ENCODE results near the gene CDKL5. TPM values are rescaled to one million over a fixed set of nuclear protein-coding genes. Genes with fewer than 3 reads are reported as not detected.
A peak's percentile ranks its signal among the peaks of the same experiment; 100 is the strongest.

Gene CDKL5
- total RNA-seq, 3 donors from 2014 or later, result 0.83 to 1.4 (median 1.1) TPM

- no peaks in the 10 kb centered on the region for H3K4me1 Mint-ChIP-seq (ENCODE audit: low read depth)
- DNase-seq (no peak), ATAC-seq (no peak)
- H3K27me3 Mint-ChIP-seq (ENCODE audit: low read depth), result no peaks in the 10 kb centered on the region
- no peaks in the 10 kb centered on the region for H3K9me3 Mint-ChIP-seq
- no peak overlapping the region for H3K4me3 Mint-ChIP-seq
- no peaks in the 10 kb centered on the region for H3K36me3 Mint-ChIP-seq (ENCODE audit: insufficient read depth)
Observed at GRCh38 chrX:18661273-18661672, 235.9 kb downstream of the CDKL5 start.

DNA sequence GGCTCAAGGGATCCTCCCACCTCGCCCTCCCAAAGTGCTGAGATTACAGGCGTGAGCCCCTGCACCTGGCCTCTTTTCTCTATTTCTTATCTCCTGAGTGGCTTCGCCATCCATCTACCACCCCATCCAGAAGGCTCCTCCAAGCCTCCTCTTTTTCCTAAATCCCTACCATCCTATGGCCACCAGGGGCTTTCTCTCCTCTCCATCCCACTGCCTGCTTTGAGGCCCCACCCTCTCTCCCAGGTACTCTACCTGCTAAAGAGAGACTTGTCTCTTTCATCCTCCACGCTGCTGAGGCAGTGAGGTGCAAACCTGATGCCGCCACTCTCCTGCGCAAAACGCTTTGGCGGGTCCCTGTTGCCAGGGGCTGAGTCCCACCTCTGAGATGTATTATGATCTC, 239.5 kb downstream of the CDKL5 start:
- ATAC-seq, result no peak
- Mint-ChIP-seq H3K9me3 (no peaks in the 10 kb centered on the region), H3K27me3 (ENCODE audit: low read depth) (no peaks in the 10 kb centered on the region), H3K4me1 (ENCODE audit: low read depth) (peaks cover 6% of the 10 kb centered on the region), H3K4me3 (no peak overlapping the region), H3K36me3 (ENCODE audit: insufficient read depth) (no peaks in the 10 kb centered on the region)
- DNase-seq, result no peak

GRCh38 chrX:18666614-18667013, 241.2 kb downstream of the CDKL5 start:
- DNase-seq (no peak), ATAC-seq (no peak)
- no peaks in the 10 kb centered on the region for H3K36me3 Mint-ChIP-seq (ENCODE audit: insufficient read depth)
- H3K9me3 Mint-ChIP-seq, result no peaks in the 10 kb centered on the region
- no peak overlapping the region for H3K4me3 Mint-ChIP-seq
- H3K4me1 Mint-ChIP-seq (ENCODE audit: low read depth), result peaks cover 6% of the 10 kb centered on the region
- H3K27me3 Mint-ChIP-seq (ENCODE audit: low read depth), result no peaks in the 10 kb centered on the region

GRCh38 chrX:18668071-18668835, 242.8 kb downstream of the CDKL5 start:
- H3K4me1 Mint-ChIP-seq (ENCODE audit: low read depth), result peaks cover 8% of the 10 kb centered on the region
- H3K9me3 Mint-ChIP-seq, result no peaks in the 10 kb centered on the region
- H3K4me3 Mint-ChIP-seq, result peak overlapping the region; percentile 46
- ATAC-seq (no peak), DNase-seq (no peak)
- no peaks in the 10 kb centered on the region for H3K27me3 Mint-ChIP-seq (ENCODE audit: low read depth)
- H3K36me3 Mint-ChIP-seq (ENCODE audit: insufficient read depth), result no peaks in the 10 kb centered on the region

GRCh38 chrX:18672008-18672407, 246.6 kb downstream of the CDKL5 start, which contains the start of gene RS1:
TSS of gene RS1 (minus strand) at chrX:18672108. CDS start at chrX:18672068, 40 bp downstream.
- Mint-ChIP-seq H3K4me3 (no peak within 1 kb of the TSS), H3K36me3 (ENCODE audit: insufficient read depth) (no peaks in the 10 kb centered on the region), H3K9me3 (no peaks in the 10 kb centered on the region), H3K27me3 (ENCODE audit: low read depth) (no peaks in the 10 kb centered on the region), H3K4me1 (ENCODE audit: low read depth) (peaks cover 13% of the 10 kb centered on the region)
- DNase-seq (no peak), ATAC-seq (no peak)

- no peaks in the 10 kb centered on the region for H3K36me3 Mint-ChIP-seq (ENCODE audit: insufficient read depth)
- peak overlapping the region; percentile 75 for H3K4me3 Mint-ChIP-seq
- H3K4me1 Mint-ChIP-seq (ENCODE audit: low read depth), result peaks cover 9% of the 10 kb centered on the region
- no peaks in the 10 kb centered on the region for H3K27me3 Mint-ChIP-seq (ENCODE audit: low read depth)
- H3K9me3 Mint-ChIP-seq, result no peaks in the 10 kb centered on the region
- no peak for DNase-seq
- no peak for ATAC-seq
Observed at GRCh38 chrX:18674417-18674787, 249.0 kb downstream of the CDKL5 start.

GRCh38 chrX:18674788-18675735, 249.7 kb downstream of the CDKL5 start:
- Mint-ChIP-seq H3K4me3 (peak overlapping the region; percentile 75), H3K9me3 (no peaks in the 10 kb centered on the region), H3K27me3 (ENCODE audit: low read depth) (no peaks in the 10 kb centered on the region), H3K36me3 (ENCODE audit: insufficient read depth) (no peaks in the 10 kb centered on the region), H3K4me1 (ENCODE audit: low read depth) (peaks cover 9% of the 10 kb centered on the region)
- DNase-seq, result peak; percentile 73
- ATAC-seq, result peak; percentile 83 to 89

GRCh38 chrX:18676050-18676449, 250.6 kb downstream of the CDKL5 start:
- ATAC-seq (no peak), DNase-seq (no peak)
- Mint-ChIP-seq H3K36me3 (ENCODE audit: insufficient read depth) (no peaks in the 10 kb centered on the region), H3K27me3 (ENCODE audit: low read depth) (no peaks in the 10 kb centered on the region), H3K4me3 (peak overlapping the region; percentile 54), H3K9me3 (no peaks in the 10 kb centered on the region), H3K4me1 (ENCODE audit: low read depth) (peaks cover 9% of the 10 kb centered on the region)

DNA sequence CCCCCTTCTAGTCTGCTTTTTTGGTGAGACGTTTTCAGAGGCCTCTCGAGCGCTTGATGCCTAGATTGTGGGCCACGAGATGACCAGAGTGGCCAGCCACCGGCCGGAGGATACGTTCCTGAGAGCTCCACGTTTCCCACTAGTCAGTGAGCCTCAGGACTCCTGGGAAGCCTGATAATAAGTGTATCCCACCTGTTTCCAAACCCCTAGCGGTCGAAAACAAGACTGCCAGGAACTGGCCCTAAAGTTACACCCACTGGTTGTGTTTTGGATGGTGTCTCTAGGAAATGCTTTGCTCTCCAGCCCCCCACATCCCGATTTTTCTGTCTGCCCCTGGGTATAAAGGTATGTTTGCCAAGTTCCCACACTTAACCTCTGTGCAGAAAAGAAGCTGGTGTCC, 251.1 kb downstream of the CDKL5 start:
- no peak overlapping the region for H3K4me3 Mint-ChIP-seq
- no peaks in the 10 kb centered on the region for H3K9me3 Mint-ChIP-seq
- ATAC-seq, result no peak
- H3K27me3 Mint-ChIP-seq (ENCODE audit: low read depth), result no peaks in the 10 kb centered on the region
- H3K4me1 Mint-ChIP-seq (ENCODE audit: low read depth), result peaks cover 9% of the 10 kb centered on the region
- no peak for DNase-seq
- no peaks in the 10 kb centered on the region for H3K36me3 Mint-ChIP-seq (ENCODE audit: insufficient read depth)

- no peak for ATAC-seq
- Mint-ChIP-seq H3K27me3 (ENCODE audit: low read depth) (no peaks in the 10 kb centered on the region), H3K4me3 (no peak overlapping the region), H3K9me3 (no peaks in the 10 kb centered on the region), H3K36me3 (ENCODE audit: insufficient read depth) (no peaks in the 10 kb centered on the region), H3K4me1 (ENCODE audit: low read depth) (peaks cover 9% of the 10 kb centered on the region)
- DNase-seq, result no peak
Observed at GRCh38 chrX:18677161-18677869, 251.9 kb downstream of the CDKL5 start.

DNA sequence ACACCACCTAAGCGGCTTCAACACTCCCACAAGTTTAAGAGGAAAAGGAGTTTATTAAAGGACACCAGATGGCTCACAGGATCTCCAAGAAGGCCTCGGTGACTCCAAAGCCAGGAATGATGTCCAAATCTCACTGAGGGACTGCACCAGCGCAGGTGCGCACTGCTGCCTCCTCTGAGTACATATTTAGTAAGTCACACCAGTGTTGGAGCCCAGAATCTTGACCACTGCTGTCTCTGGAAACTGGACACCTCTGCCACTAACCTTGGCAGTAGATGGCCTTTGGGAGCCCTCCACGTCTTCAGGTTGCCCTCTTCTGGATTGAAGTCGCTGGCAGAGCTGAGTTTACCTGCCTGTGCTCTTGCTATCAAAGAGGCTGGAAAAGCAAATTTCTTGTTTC, 256.6 kb downstream of the CDKL5 start:
- Mint-ChIP-seq H3K4me3 (no peak overlapping the region), H3K36me3 (ENCODE audit: insufficient read depth) (no peaks in the 10 kb centered on the region), H3K4me1 (ENCODE audit: low read depth) (peaks cover 3% of the 10 kb centered on the region), H3K9me3 (no peaks in the 10 kb centered on the region), H3K27me3 (ENCODE audit: low read depth) (no peaks in the 10 kb centered on the region)
- ATAC-seq (no peak), DNase-seq (no peak)

DNA sequence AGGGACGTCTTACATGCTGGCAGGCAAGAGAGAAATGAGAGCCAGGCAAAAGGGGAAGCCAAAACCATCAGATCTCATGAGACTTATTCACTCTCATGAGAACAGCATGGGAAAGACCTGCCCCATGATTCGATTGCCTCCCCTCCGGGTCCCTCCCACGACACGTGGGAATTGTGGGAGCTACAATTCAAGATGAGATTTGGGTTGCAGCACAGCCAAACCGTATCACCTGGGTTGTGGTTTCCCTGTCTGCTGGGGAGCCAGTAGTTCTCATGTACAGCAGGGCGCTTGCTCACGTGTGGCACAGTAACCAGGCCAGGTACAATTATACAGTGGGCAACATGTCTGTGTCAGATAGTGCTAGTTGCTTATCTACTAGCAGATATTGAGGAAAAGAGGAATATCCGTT, 257.6 kb downstream of the CDKL5 start:
- H3K27me3 Mint-ChIP-seq (ENCODE audit: low read depth), result no peaks in the 10 kb centered on the region
- DNase-seq, result no peak
- H3K9me3 Mint-ChIP-seq, result no peaks in the 10 kb centered on the region
- H3K4me1 Mint-ChIP-seq (ENCODE audit: low read depth), result no peaks in the 10 kb centered on the region
- no peak for ATAC-seq
- H3K4me3 Mint-ChIP-seq, result no peak overlapping the region
- H3K36me3 Mint-ChIP-seq (ENCODE audit: insufficient read depth), result no peaks in the 10 kb centered on the region

- no peak for ATAC-seq
- no peaks in the 10 kb centered on the region for H3K27me3 Mint-ChIP-seq (ENCODE audit: low read depth)
- no peak overlapping the region for H3K4me3 Mint-ChIP-seq
- no peaks in the 10 kb centered on the region for H3K36me3 Mint-ChIP-seq (ENCODE audit: insufficient read depth)
- H3K4me1 Mint-ChIP-seq (ENCODE audit: low read depth), result no peaks in the 10 kb centered on the region
- H3K9me3 Mint-ChIP-seq, result no peaks in the 10 kb centered on the region
- no peak for DNase-seq
Observed at GRCh38 chrX:18687856-18688495, 262.6 kb downstream of the CDKL5 start.

DNA sequence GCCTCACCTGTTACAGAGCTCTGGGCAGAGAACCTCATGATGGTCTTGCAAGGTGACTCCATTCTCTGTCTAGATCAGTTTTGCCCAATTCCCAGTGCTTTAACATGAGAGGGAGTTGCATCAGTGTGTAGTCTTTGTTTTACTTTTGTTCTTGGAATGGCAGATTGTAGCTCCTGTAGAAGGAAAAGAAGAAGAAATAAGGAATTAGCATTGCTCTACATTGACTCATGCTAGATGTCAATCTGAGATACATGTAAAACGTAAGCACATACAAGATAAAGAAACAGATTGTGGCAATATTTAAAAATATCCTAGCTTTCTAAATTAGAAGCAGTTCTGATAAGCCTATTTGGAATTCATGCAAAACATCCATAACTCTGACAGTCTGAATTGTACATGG, 266.0 kb downstream of the CDKL5 start:
- H3K27me3 Mint-ChIP-seq (ENCODE audit: low read depth), result no peaks in the 10 kb centered on the region
- H3K4me3 Mint-ChIP-seq, result no peak overlapping the region
- H3K4me1 Mint-ChIP-seq (ENCODE audit: low read depth), result no peaks in the 10 kb centered on the region
- H3K36me3 Mint-ChIP-seq (ENCODE audit: insufficient read depth), result no peaks in the 10 kb centered on the region
- no peak for DNase-seq
- no peak for ATAC-seq
- H3K9me3 Mint-ChIP-seq, result peaks cover 3% of the 10 kb centered on the region
